Measurements from ENCODE around the gene HTR2A. TPM values are rescaled to one million over a fixed set of nuclear protein-coding genes. Genes with fewer than 3 reads are reported as not detected.

HTR2A gene
- total and polyA plus RNA-seq, 10 of the 15 experiments (the other 5 are each of a cell fraction or from before 2014, with no cell fraction given): not detected

- H2AFZ ChIP-seq (ENCODE audit: control insufficient read depth, low read depth, low read length): no peak overlapping the region
- no peaks in the 10 kb centered on the region for H3K9me3 ChIP-seq (replicated peaks; ENCODE audit: control insufficient read depth, insufficient read depth, low read length)
- no peak for FAIRE-seq
- ChIA-PET POLR2A (no interaction called here), RAD21 (ENCODE audit: unreplicated experiment) (no interaction called here), SMC1A (ENCODE audit: uncharacterized antibody, unreplicated experiment) (no interaction called here), CTCF (interaction anchor here (0.7 kb wide), 1 partner anchor 1121 kb away, joined by 3 read pairs; no protein-coding TSS in a partner anchor)
- no peaks in the 10 kb centered on the region for H3K4me1 ChIP-seq (ENCODE audit: control insufficient read depth, insufficient read depth, low read length)
- DNase-seq (ENCODE audit: low read depth, low spot score): no peak
- H3K9ac ChIP-seq (ENCODE audit: control insufficient read depth, insufficient read depth, low read length): no peak overlapping the region
- 46% methylated on average over 2 of the region's 2 CpGs for whole genome bisulfite sequencing (ENCODE audit: insufficient coverage, insufficient replicate concordance, low lambda C conversion rate, missing lambda C conversion rate)
- intact Hi-C loops (cut with micrococcal nuclease; ENCODE audit: unreplicated experiment) (no loop called here), in situ Hi-C loops (cut with MboI) (no loop called here)
- no peak overlapping the region for H3K27ac ChIP-seq (ENCODE audit: control insufficient read depth, insufficient read depth)
- H3K4me3 ChIP-seq: no peak overlapping the region
- no peaks in the 10 kb centered on the region for H3K79me2 ChIP-seq (ENCODE audit: control insufficient read depth, insufficient read depth, low read length)
- no peak for ATAC-seq
- TF ChIP-seq EP300 (IDR thresholded peaks at IDR 0.05; ENCODE audit: borderline replicate concordance in 1 of 2, control insufficient read depth in 1 of 2, low read depth in 2 of 2, low read length in 2 of 2) (no peak), NBN (IDR thresholded peaks at IDR 0.05) (no peak)
- no peaks in the 10 kb centered on the region for H4K20me1 ChIP-seq (ENCODE audit: control insufficient read depth, insufficient read depth)
- no peaks in the 10 kb centered on the region for H3K27me3 ChIP-seq (replicated peaks in 1 of 2; ENCODE audit: control insufficient read depth in 2 of 2, insufficient read depth in 2 of 2, low read length in 1 of 2)
- BruUV-seq (replicated peaks): no TSS peak
- H3K4me2 ChIP-seq (ENCODE audit: control insufficient read depth, insufficient read depth): no peak overlapping the region
- H3K36me3 ChIP-seq (ENCODE audit: control insufficient read depth in 2 of 2, insufficient read depth in 2 of 2, low read length in 1 of 2): no peaks in the 10 kb centered on the region
Observed at GRCh38 chr13:46822551-46822950, 74.3 kb downstream of the HTR2A start.

- in situ Hi-C loops (cut with MboI): no loop called here
- CTCF ChIA-PET: no interaction called here
- DNase-seq (ENCODE audit: low read depth, low spot score): no peak
- intact Hi-C loops (cut with micrococcal nuclease; ENCODE audit: unreplicated experiment): no loop called here
- 33% methylated on average over 13 of the region's 13 CpGs for WGBS (ENCODE audit: insufficient coverage, insufficient replicate concordance, low lambda C conversion rate, missing lambda C conversion rate)
- H3K9me3 ChIP-seq (replicated peaks; ENCODE audit: control insufficient read depth, insufficient read depth, low read length): peaks cover under 1% of the 10 kb centered on the region; the same call in 2 of the 3 replicates
- H3K4me3 ChIP-seq: no peak overlapping the region
- no peak overlapping the region for H3K9ac ChIP-seq (ENCODE audit: control insufficient read depth, insufficient read depth, low read length)
- H3K27me3 ChIP-seq (replicated peaks in 1 of 2; ENCODE audit: control insufficient read depth in 2 of 2, insufficient read depth in 2 of 2, low read length in 1 of 2): peaks cover 0 to 4% of the 10 kb centered on the region in 2 experiments; a peak in 1 of 4 replicates
- H2AFZ ChIP-seq (ENCODE audit: control insufficient read depth, low read depth, low read length): no peak overlapping the region
- RAD21 ChIA-PET (ENCODE audit: unreplicated experiment): no interaction called here
- BruUV-seq (replicated peaks): no TSS peak
- no peak for ATAC-seq
- H4K20me1 ChIP-seq (ENCODE audit: control insufficient read depth, insufficient read depth): no peaks in the 10 kb centered on the region
- FAIRE-seq: no peak
- no peaks in the 10 kb centered on the region for H3K4me1 ChIP-seq (ENCODE audit: control insufficient read depth, insufficient read depth, low read length)
- no peaks in the 10 kb centered on the region for H3K36me3 ChIP-seq (ENCODE audit: control insufficient read depth in 2 of 2, insufficient read depth in 2 of 2, low read length in 1 of 2)
- no peak overlapping the region for H3K4me2 ChIP-seq (ENCODE audit: control insufficient read depth, insufficient read depth)
- H3K79me2 ChIP-seq (ENCODE audit: control insufficient read depth, insufficient read depth, low read length): no peaks in the 10 kb centered on the region
- SMC1A ChIA-PET (ENCODE audit: uncharacterized antibody, unreplicated experiment): no interaction called here
- POLR2A ChIA-PET: no interaction called here
- no peak overlapping the region for H3K27ac ChIP-seq (ENCODE audit: control insufficient read depth, insufficient read depth)
- no peak for TF ChIP-seq LARP7 (IDR thresholded peaks at IDR 0.05)
- TF ChIP-seq BMI1 (IDR thresholded peaks at IDR 0.05; ENCODE audit: borderline replicate concordance): no peak
- no peak for TF ChIP-seq IRF4 (IDR thresholded peaks at IDR 0.05; ENCODE audit: low read depth, low read length)
- TF ChIP-seq NRF1 (conservative IDR thresholded peaks at IDR 0.05; ENCODE audit: low read depth, low read length): no peak
- TF ChIP-seq NFYB (IDR thresholded peaks at IDR 0.05; ENCODE audit: insufficient read depth, low read depth, low read length): no peak
- TF ChIP-seq NKRF (conservative IDR thresholded peaks at IDR 0.05): no peak
- TF ChIP-seq FOXK2 (IDR thresholded peaks at IDR 0.05): no peak
- no peak for TF ChIP-seq KLF5 (IDR thresholded peaks at IDR 0.05; ENCODE audit: partially characterized antibody)
- no peak for TF ChIP-seq NFYA (IDR thresholded peaks at IDR 0.05; ENCODE audit: borderline replicate concordance, low read depth, low read length)
- TF ChIP-seq SP1 (IDR thresholded peaks at IDR 0.05; ENCODE audit: low read depth, low read length): no peak
- TF ChIP-seq BRCA1 (IDR thresholded peaks at IDR 0.05; ENCODE audit: low read depth, low read length): no peak
- no peak for TF ChIP-seq NR2C1 (IDR thresholded peaks at IDR 0.05)
- TF ChIP-seq SRF (IDR thresholded peaks at IDR 0.05; ENCODE audit: low read depth in 2 of 2, low read length in 2 of 2): no peak
- TF ChIP-seq ZNF207 (IDR thresholded peaks at IDR 0.05; ENCODE audit: borderline replicate concordance): no peak
Observed at GRCh38 chr13:46817838-46818476, 78.9 kb downstream of the HTR2A start.

All from GM12878 (cell line).